SK-N-MC (cell line): ENCODE measurements around the gene AP4M1.
A peak's percentile ranks its signal among the peaks of the same experiment; 100 is the strongest.
"Not testable (repeated sequence)": the region's sequence is repeated elsewhere in the genome, so short reads cannot be mapped to it uniquely, and the experiment has no call there.

Source experiments
- DNase-seq: peaks from one replicate; pipeline ENCODE4 v3.0.0-alpha.2; 2011; ENCODE audit warnings: low read depth, low spot score
- H3K27ac ChIP-seq: fragments of 200-600 bp; sonication (generic); 2 replicates; pipeline ENCODE4 v1.5.1; 2016; ENCODE audit warnings: mixed run types
- H3K36me3 ChIP-seq: fragments of 200-600 bp; sonication (generic); 2 replicates; pipeline ENCODE4 v1.6.1; 2017; ENCODE audit warnings: antibody characterized with exemption, low read length, mixed read lengths; ENCODE audit not compliant: insufficient read depth
- H3K4me3 ChIP-seq: fragments of 200-600 bp; sonication (generic); 2 replicates; pipeline ENCODE4 v1.5.1; 2016
- H3K9ac ChIP-seq: fragments of 200-600 bp; sonication (generic); 2 replicates; pipeline ENCODE4 v1.8.0; 2017; ENCODE audit warnings: mixed run types, mixed read lengths; ENCODE audit not compliant: insufficient read length
- H3K9me3 ChIP-seq: fragments of 200-600 bp; sonication (generic); 2 replicates; pipeline ENCODE4 v1.6.1; 2017; ENCODE audit warnings: low read depth, mild to moderate bottlenecking, antibody characterized with exemption, low read length, moderate library complexity, mixed read lengths
- EZH2 ChIP-seq: fragments of 200-600 bp; sonication (generic); IDR thresholded peaks from one replicate; pipeline ENCODE4 v1.6.1; 2017; ENCODE audit warnings: antibody characterized with exemption
- FOXP2 ChIP-seq: optimal IDR thresholded peaks from 2 replicates; pipeline ENCODE3; 2011; ENCODE audit warnings: mild to moderate bottlenecking, moderate library complexity; ENCODE audit not compliant: insufficient read depth; ENCODE audit errors: extremely low read length, control extremely low read depth
- POLR2AphosphoS5 ChIP-seq: IDR thresholded peaks from 2 replicates; pipeline ENCODE4 v1.6.1; 2012; ENCODE audit warnings: mild to moderate bottlenecking, low read depth, low read length, borderline replicate concordance

AP4M1 gene

GRCh38 chr7:100128637-100128963 lies 27.2 kb downstream of the AP4M1 start:
- H3K4me3 ChIP-seq, result no peak overlapping the region; the same call in 1 of the 2 replicates
- H3K27ac ChIP-seq, result no peak overlapping the region
- no peak for TF ChIP-seq FOXP2
- TF ChIP-seq POLR2AphosphoS5, result no peak
- H3K36me3 ChIP-seq, result no peaks in the 10 kb centered on the region
- no peak overlapping the region for H3K9ac ChIP-seq
- no peak for DNase-seq
- H3K9me3 ChIP-seq, result no peaks in the 10 kb centered on the region

GRCh38 chr7:100130220-100130607 lies 28.8 kb downstream of the AP4M1 start:
- H3K36me3 ChIP-seq, DNase-seq, H3K9me3 ChIP-seq, H3K4me3 ChIP-seq, H3K27ac ChIP-seq, H3K9ac ChIP-seq: not testable (repeated sequence)

- peak overlapping the region; percentile 70 for H3K4me3 ChIP-seq
- H3K36me3 ChIP-seq, result no peaks in the 10 kb centered on the region
- TF ChIP-seq FOXP2, result no peak
- no peak for TF ChIP-seq POLR2AphosphoS5
- TF ChIP-seq EZH2, result no peak
- no peak overlapping the region for H3K27ac ChIP-seq
- peak overlapping the region; percentile 35 for H3K9ac ChIP-seq
- no peaks in the 10 kb centered on the region for H3K9me3 ChIP-seq
- no peak for DNase-seq
These were observed 29.4 kb downstream of the AP4M1 start for GRCh38 chr7:100130608-100131453.

- H3K4me3 ChIP-seq, result no peak overlapping the region
These were observed 30.7 kb downstream of the AP4M1 start for GRCh38 chr7:100132126-100132525.

GRCh38 chr7:100132697-100133151 lies 31.3 kb downstream of the AP4M1 start:
- H3K9me3 ChIP-seq, result no peaks in the 10 kb centered on the region
- H3K4me3 ChIP-seq, result no peak overlapping the region
- no peaks in the 10 kb centered on the region for H3K36me3 ChIP-seq
- DNase-seq, result no peak
- H3K9ac ChIP-seq, result no peak overlapping the region
- no peak overlapping the region for H3K27ac ChIP-seq
- TF ChIP-seq POLR2AphosphoS5, result no peak
- TF ChIP-seq EZH2, result no peak
- no peak for TF ChIP-seq FOXP2

More at GRCh38 chr7:100132126-100132525, 30.7 kb downstream of the AP4M1 start:
- Histone ChIP-seq H3K9ac (no peak overlapping the region), H3K27ac (no peak overlapping the region), H3K9me3 (no peaks in the 10 kb centered on the region), H3K36me3 (no peaks in the 10 kb centered on the region)
- TF ChIP-seq POLR2AphosphoS5 (no peak), FOXP2 (no peak), EZH2 (no peak)
- DNase-seq, result no peak

GRCh38 chr7:100137851-100138760 lies 36.7 kb downstream of the AP4M1 start:
- TF ChIP-seq POLR2AphosphoS5 (no peak), EZH2 (no peak), FOXP2 (no peak)
- Histone ChIP-seq H3K27ac (no peak overlapping the region), H3K9me3 (no peaks in the 10 kb centered on the region), H3K9ac (no peak overlapping the region), H3K4me3 (no peak overlapping the region), H3K36me3 (no peaks in the 10 kb centered on the region)
- no peak for DNase-seq

- no peak overlapping the region for H3K9ac ChIP-seq
- no peaks in the 10 kb centered on the region for H3K36me3 ChIP-seq
- no peak for DNase-seq
- H3K4me3 ChIP-seq, result no peak overlapping the region
- TF ChIP-seq POLR2AphosphoS5 (no peak), FOXP2 (no peak), EZH2 (no peak)
- no peaks in the 10 kb centered on the region for H3K9me3 ChIP-seq
- H3K27ac ChIP-seq, result no peak overlapping the region
These were observed 40.1 kb downstream of the AP4M1 start for GRCh38 chr7:100141555-100141949.

- H3K9me3 ChIP-seq, result no peaks in the 10 kb centered on the region
- no peak for DNase-seq
- H3K4me3 ChIP-seq, result no peak overlapping the region
- H3K36me3 ChIP-seq, result no peaks in the 10 kb centered on the region
- no peak for TF ChIP-seq FOXP2
- no peak for TF ChIP-seq POLR2AphosphoS5
- TF ChIP-seq EZH2, result no peak
- H3K27ac ChIP-seq, result no peak overlapping the region
- no peak overlapping the region for H3K9ac ChIP-seq
These were observed 41.0 kb downstream of the AP4M1 start for GRCh38 chr7:100142461-100142860.

GRCh38 chr7:100146350-100146749 lies 44.9 kb downstream of the AP4M1 start:
- not testable (repeated sequence) for H3K9me3 ChIP-seq, H3K4me3 ChIP-seq, DNase-seq, H3K27ac ChIP-seq, H3K9ac ChIP-seq, H3K36me3 ChIP-seq
